Effector CD4-positive, alpha-beta T cell (primary cell): Measurements from ENCODE around the gene ITPRIP.

Source experiments
- DNase-seq: peaks from one replicate; pipeline ENCODE4 v3.0.0-alpha.2; 2020

The ITPRIP gene

GRCh38 chr10:104274762-104275721 lies 63.2 kb downstream of the ITPRIP start:
- DNase-seq: peak; percentile 18

- no peak for DNase-seq
Observed at GRCh38 chr10:104273899-104274575, 64.2 kb downstream of the ITPRIP start.

GRCh38 chr10:104273286-104273685 lies 65.0 kb downstream of the ITPRIP start:
- no peak for DNase-seq

GRCh38 chr10:104268713-104269645 lies 69.3 kb downstream of the ITPRIP start, which contains the start of gene GSTO2:
GSTO2 (plus strand) TSS chr10:104269184; CDS start chr10:104274916, 5,732 bp downstream.
- peak; percentile 98 for DNase-seq

GRCh38 chr10:104268405-104268712 lies 69.9 kb downstream of the ITPRIP start:
- no peak for DNase-seq

GRCh38 chr10:104267721-104268404 lies 70.4 kb downstream of the ITPRIP start:
- DNase-seq: no peak

GRCh38 chr10:104264783-104265182 lies 73.5 kb downstream of the ITPRIP start:
- no peak for DNase-seq

GRCh38 chr10:104262055-104262454 lies 76.2 kb downstream of the ITPRIP start:
- no peak for DNase-seq

- DNase-seq: no peak
Observed at GRCh38 chr10:104260775-104261115, 77.5 kb downstream of the ITPRIP start.

- no peak for DNase-seq
Observed at GRCh38 chr10:104259999-104260774, 78.1 kb downstream of the ITPRIP start.
